HT-29 (cell line): ENCODE data around the gene KPNA1. TPM values are rescaled to one million over a fixed set of nuclear protein-coding genes. Genes with fewer than 3 reads are reported as not detected.

Experiments
- DNase-seq: peaks from one replicate; pipeline ENCODE4 v3.0.0-alpha.2; 2015; ENCODE audit warnings: low spot score
- total RNA-seq: library from RNA; depleted of rRNA; stranded (reverse); fragments of >200 nt; shearing (Covaris generic); gene quantifications from 2 replicates; pipeline ENCODE4 v1.2.3, GENCODE V29; 2014; rRNA removed

KPNA1 gene
- total RNA-seq = 26.4 and 26.9 TPM in 2 replicates

GRCh38 chr3:122514123-122515019 is at the start of gene KPNA1:
KPNA1 (minus strand) TSS chr3:122514939; CDS start chr3:122496565, 18,374 bp downstream.
- peak; percentile 92 for DNase-seq

- DNase-seq = peak; percentile 88
These were observed 49.6 kb upstream of the KPNA1 start, which contains the start of the genes DTX3L and PARP9 for GRCh38 chr3:122564155-122564912. DTX3L (plus strand) TSS chr3:122564338; CDS start chr3:122564427, 89 bp downstream. PARP9 (minus strand) TSS chr3:122564300; CDS start chr3:122559620, 4,680 bp downstream.

- peak; percentile 44 for DNase-seq
These were observed 48.9 kb upstream of the KPNA1 start for GRCh38 chr3:122563717-122564025.

- DNase-seq = no peak
These were observed 48.4 kb upstream of the KPNA1 start for GRCh38 chr3:122562923-122563716.

GRCh38 chr3:122560680-122561079 is 45.9 kb upstream of the KPNA1 start:
- DNase-seq = peak; percentile 90

- DNase-seq = no peak
These were observed 45.2 kb upstream of the KPNA1 start for GRCh38 chr3:122559906-122560305.

- DNase-seq = no peak
These were observed 43.9 kb upstream of the KPNA1 start for GRCh38 chr3:122558605-122559004.

GRCh38 chr3:122557356-122557755 is 42.6 kb upstream of the KPNA1 start:
- DNase-seq = no peak

- DNase-seq = no peak
These were observed 40.7 kb upstream of the KPNA1 start for GRCh38 chr3:122555275-122556071.

GRCh38 chr3:122553171-122553570 is 38.4 kb upstream of the KPNA1 start:
- no peak for DNase-seq

GRCh38 chr3:122548619-122549018 is 33.9 kb upstream of the KPNA1 start:
- DNase-seq = no peak

GRCh38 chr3:122548076-122548475 is 33.3 kb upstream of the KPNA1 start:
- DNase-seq = no peak

GRCh38 chr3:122546151-122546550 is 31.4 kb upstream of the KPNA1 start:
- no peak for DNase-seq

- DNase-seq = no peak
These were observed 24.3 kb upstream of the KPNA1 start for GRCh38 chr3:122538956-122539490.

GRCh38 chr3:122536632-122537001 is 21.9 kb upstream of the KPNA1 start:
- no peak for DNase-seq

- DNase-seq = no peak
These were observed 21.4 kb upstream of the KPNA1 start for GRCh38 chr3:122535964-122536631.

GRCh38 chr3:122533931-122534334 is 19.2 kb upstream of the KPNA1 start:
- DNase-seq = peak; percentile 25

- DNase-seq = no peak
These were observed 18.7 kb upstream of the KPNA1 start for GRCh38 chr3:122533480-122533879.

- DNase-seq = no peak
These were observed 15.4 kb upstream of the KPNA1 start for GRCh38 chr3:122530164-122530563.

- DNase-seq = no peak
These were observed 8.6 kb upstream of the KPNA1 start for GRCh38 chr3:122523317-122523716.
